GM19043 (cell line): ENCODE data around the gene GPR37L1.

Experiments
- ATAC-seq: cut with Tn5 transposase; IDR thresholded peaks from one replicate; pipeline ENCODE4 v1.9.1; 2021; ENCODE audit warnings: low read depth; ENCODE audit not compliant: unreplicated experiment

Gene GPR37L1

DNA sequence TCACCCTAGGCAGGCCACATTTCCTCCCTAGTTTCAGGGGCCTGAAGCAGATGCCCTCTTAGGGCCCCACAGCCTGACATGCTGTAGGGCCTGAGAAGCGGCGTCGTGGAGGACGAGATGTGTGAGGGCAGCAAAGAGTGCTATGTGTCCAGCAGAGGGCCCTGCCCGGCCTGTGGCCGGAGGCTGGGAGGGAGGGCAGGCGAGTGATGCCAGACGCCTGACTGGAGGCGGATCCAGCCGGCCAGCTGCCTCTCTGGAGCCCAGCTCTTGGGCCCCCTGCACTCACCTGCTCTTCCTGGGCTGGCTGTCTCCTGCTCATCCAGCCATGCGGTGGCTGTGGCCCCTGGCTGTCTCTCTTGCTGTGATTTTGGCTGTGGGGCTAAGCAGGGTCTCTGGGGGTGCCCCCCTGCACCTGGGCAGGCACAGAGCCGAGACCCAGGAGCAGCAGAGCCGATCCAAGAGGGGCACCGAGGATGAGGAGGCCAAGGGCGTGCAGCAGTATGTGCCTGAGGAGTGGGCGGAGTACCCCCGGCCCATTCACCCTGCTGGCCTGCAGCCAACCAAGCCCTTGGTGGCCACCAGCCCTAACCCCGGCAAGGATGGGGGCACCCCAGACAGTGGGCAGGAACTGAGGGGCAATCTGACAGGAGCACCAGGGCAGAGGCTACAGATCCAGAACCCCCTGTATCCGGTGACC is at the start of gene GPR37L1:
Gene GPR37L1 (plus strand): TSS at position 279 of the 697 bp plus-strand sequence. CDS start 47 bp downstream, at position 326.
- ATAC-seq, result no peak

DNA sequence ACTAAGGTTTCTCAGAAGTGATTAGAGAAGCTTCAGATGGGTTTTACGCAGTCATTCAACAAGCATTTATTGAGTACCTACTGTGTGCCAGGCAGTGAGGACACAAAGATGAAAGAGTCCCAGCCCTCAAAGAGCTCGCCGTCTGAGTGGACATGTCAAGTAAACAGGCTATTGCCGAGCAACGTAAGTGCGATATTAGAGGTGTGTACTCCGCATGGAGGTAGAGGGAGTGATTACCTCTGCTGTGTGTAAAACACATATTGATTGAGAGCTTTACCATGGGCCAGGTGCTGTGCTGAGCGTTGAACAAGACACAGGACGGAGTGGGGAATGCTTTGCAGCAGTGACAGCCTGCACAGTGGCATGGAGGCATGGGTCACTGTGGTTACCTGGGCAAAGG is 49.5 kb upstream of the GPR37L1 start:
- no peak for ATAC-seq

GRCh38 chr1:202074985-202075384 is 47.7 kb upstream of the GPR37L1 start:
- ATAC-seq, result no peak

DNA sequence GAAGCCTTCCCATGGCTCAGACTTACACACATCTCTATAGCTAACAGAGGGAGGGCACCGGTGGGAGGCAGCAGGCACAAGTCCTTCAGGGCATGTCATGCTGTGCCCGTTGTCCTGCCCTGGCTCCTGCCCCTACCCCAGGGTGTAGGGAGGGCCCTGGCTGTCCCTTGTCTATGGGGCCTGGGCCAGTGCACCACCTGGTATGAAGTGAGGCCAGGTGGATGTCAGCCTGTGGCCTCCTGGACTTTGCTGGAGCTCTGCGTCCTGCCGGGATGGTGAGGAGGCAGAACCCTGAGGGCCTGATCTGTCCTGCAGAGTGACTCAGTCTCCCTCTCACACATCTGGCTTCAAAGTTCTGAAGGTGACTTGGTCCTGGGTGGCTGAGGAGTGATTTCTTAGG is 47.3 kb upstream of the GPR37L1 start:
- ATAC-seq, result no peak

- ATAC-seq, result no peak
Observed at GRCh38 chr1:202076050-202076511, 46.6 kb upstream of the GPR37L1 start.

DNA sequence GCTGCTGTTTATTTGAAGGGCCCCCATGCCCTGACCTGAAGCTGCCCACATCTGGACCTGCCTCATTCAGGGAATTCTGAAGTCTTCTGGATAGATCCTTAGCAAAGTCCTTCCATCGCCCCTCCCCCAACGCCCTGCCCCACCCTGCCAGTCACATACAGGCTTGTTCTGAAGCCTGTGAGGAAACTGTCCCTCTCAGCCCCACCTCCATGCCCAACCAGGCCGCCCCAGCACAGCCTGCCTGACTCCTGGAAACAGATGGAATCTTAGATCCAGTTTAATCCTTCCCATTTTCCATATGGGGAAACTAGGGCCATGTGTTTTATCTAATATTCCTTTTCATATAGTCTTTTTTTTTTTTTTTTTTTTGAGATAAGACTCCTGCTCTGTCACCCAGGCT is 44.5 kb upstream of the GPR37L1 start:
- no peak for ATAC-seq

- ATAC-seq, result no peak
Observed at GRCh38 chr1:202081992-202082391, 40.7 kb upstream of the GPR37L1 start.

- ATAC-seq, result no peak
Observed at GRCh38 chr1:202084791-202085681, 37.7 kb upstream of the GPR37L1 start.

DNA sequence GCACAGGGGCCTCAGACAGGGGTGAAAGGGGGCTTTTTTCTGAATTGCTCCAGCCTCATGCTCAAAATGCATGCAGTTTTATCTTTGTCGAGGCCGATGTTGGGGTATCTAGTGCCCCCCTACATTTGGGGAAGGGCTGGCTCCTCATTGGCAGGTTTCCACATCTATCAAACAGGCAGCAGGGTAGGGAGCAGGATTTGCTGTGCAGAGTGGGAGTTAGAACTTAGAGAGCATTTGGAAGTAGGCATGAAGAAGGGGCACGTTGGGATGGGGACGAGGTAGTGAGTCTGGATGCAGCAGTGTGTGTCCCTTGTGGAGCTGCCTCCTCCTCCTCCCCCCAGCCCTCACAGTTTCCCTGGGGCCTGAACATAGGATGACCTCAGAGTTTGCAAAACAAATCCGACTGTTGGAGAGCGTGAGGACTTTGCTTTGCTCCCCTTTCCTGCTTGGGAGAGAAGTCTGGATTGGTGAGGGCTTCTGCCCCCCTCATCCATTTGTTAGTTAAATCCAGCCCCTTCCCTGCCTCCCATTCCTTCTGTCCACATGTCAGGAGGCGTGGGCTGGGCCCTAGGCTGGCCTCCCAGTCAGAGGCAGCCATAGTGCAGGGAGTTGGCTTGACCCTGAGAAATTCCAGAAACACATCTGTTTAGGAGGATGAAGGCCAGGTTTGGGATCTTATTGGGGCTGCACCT is 36.9 kb upstream of the GPR37L1 start:
- ATAC-seq, result no peak

DNA sequence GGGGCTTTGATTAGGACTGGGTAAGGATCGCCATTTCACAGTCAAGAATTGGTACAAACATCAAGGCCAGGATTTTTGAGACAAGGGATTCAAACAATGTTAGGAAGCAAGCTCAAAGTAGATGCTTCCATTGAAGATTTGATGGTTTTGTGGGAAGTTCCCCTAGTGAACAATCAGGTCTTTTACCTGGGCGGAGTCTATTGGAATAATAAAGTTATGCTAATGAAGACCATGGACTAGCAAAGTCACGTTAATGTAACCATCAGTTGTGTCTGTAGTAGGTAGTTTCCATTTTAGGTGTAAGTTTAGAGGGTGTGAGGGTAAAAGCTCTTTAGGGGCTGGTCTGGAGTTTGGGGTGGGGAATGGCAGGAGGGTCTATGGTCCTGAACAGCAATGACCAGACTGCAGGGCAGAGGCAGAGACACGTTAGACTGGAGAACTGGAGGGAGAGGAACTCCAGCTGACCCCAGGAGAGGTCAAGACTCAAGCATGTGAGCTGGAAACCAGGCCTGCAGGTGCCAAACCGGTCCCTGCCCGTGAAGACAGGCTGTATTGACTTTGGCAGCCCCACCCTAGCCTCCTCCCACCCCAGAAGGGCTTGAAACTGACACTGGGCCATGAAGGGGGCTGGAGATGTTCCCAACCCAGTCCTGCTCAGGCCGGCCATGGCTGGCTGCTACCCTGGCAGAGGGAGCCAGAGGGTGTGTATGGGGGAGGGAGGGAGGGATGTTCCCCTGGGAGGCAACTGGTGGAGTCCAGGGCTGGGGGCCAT is 36.0 kb upstream of the GPR37L1 start:
- no peak for ATAC-seq

DNA sequence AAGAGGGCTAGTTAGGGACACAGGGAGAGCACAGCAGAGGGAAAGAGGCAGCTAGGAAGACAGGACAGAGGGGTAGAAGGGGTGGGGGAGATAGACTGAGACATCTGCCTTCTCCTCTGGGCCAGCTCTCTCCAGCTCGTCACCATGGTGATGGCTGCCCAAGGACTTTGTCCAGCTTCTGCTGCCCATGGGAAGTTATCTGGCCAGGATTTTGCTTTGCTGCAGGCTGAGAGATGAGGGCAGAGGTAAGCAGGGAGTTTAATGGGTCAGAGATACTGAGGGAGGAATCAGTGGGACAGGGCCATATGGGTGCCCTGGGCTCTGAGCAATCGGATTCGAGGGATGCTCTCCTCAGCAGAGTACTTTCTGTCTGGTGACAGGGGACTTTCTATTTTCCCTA is 34.5 kb upstream of the GPR37L1 start:
- ATAC-seq, result no peak

DNA sequence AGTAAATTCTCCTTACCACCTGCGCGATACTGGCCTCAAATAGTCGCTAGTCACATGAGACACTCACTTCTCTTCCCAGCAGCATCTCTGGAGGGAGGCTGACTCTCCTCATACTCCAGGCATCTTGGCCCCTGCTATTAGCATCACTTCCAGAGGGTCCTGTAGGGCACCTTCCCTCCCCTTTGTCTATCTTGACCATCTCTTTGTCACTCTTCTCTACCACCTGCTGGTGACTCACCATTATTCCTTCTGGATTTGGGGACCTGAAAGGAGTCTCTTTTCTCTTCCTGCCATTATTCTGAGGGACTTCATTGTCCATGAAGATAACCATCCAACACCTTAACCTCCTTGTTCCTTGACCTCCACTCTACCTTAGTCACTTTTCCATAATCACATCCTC is 31.7 kb upstream of the GPR37L1 start:
- no peak for ATAC-seq

DNA sequence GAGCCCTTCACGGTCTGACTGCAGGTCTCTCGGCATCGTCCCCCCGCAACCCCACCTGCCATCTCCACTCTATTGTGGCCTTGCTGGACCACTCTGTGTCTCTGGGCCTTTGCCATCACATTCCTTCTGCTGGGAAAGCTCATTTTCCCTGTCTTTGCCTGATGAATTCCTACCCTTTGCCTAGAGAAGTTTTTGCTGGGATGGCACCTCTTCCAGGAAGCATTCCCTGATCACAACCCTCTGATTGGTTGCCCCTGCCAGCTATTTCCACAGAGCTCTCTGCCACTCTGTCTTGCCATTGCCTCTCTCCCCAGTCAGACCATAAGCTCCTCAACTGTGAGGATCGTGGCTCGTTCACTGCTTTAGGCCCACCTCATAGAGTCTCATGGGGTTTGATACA is 28.9 kb upstream of the GPR37L1 start:
- no peak for ATAC-seq

DNA sequence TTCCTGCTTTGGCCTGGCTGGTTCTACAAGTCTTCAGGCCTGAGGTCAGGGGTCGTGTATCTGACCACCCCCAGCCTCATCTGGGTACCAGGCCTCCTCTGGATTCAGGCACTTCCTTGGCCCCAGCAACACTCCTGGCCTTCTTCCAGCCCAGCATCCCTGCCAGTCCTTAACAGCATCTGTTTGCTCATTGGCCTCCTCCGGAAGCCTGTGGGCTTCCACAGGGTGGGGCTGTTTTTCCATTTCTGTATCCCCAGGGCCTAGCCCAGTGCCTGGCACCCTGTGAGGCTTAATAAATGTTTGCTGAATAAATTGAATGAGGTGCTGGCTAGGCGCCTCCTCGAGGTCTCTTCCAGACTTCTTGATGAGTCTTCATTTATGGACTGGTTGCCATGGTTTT is 21.5 kb upstream of the GPR37L1 start:
- no peak for ATAC-seq

GRCh38 chr1:202104073-202104472 is 18.6 kb upstream of the GPR37L1 start:
- no peak for ATAC-seq

- no peak for ATAC-seq
Observed at GRCh38 chr1:202105571-202106339, 17.0 kb upstream of the GPR37L1 start.

DNA sequence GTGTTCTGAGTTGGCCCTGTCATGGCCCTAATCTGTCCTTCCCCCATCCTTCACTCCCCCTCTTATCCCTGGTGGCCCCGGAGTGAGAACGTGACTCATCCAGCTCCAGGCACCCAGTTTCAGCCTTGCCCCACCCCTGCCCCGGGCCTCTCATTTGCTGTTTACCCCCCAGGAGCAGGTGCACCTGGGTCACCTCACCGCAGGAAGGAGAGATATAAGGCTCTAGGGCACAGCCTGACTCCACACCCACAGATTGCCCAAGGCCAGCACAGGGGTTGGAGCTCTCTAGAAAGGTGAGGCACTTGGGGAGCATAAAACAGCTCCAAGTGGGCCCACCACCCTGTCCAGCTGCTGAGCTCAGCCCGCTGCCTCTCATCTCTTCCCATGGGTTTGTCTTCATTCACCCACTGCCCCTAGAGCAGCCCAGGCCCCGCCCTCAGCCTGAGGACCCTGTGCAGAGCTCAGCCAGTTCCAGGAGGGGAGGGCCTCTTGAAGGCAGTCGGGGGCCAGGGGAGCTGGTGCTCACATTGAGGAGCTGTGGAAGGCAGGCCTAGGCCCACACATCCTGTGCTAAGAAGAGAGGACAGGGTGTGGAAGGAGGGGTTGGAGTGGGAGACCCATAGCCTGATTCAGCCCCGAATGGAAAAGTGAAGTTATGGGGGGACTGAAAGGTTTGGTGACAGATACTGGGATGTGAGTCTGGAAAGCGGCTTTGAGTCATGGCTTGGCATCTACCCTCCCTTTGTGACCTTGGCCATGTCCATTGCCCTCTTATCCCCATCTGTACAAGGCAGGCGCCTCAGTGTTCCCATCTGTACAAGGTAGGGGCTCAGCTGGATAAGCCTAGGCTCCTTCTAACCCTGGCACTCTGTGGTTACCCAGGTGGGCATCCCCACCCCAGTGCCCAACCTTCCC is 16.1 kb upstream of the GPR37L1 start:
- no peak for ATAC-seq

GRCh38 chr1:202107321-202107761 is 15.4 kb upstream of the GPR37L1 start:
- no peak for ATAC-seq
